GM06990 (cell line): ENCODE results near the gene GALNT12.

Experiments
- DNase-seq: peaks from one replicate; pipeline ENCODE4 v3.0.0-alpha.2; 2011; ENCODE audit not compliant: insufficient read length; ENCODE audit errors: extremely low read depth
- H3K27me3 ChIP-seq: replicated peaks from 2 replicates; pipeline ENCODE4 v1.6.0; 2011; ENCODE audit warnings: low read length; ENCODE audit not compliant: control insufficient read depth, insufficient read depth
- H3K36me3 ChIP-seq: 2 replicates; pipeline ENCODE4 v1.5.1; 2011; ENCODE audit warnings: low read length; ENCODE audit not compliant: control insufficient read depth, insufficient read depth
- H3K4me3 ChIP-seq: replicated peaks from 2 replicates; pipeline ENCODE4 v1.5.1; 2011; ENCODE audit warnings: low read depth, mild to moderate bottlenecking, control low read depth, low read length
- TF ChIP-seq, protein P1 (sequence below): IDR thresholded peaks from 2 replicates; pipeline ENCODE4 v1.5.1; 2011; ENCODE audit warnings: low read length, control low read depth, mild to moderate bottlenecking, inconsistent platforms; ENCODE audit not compliant: insufficient read depth, poor library complexity, severe bottlenecking

The GALNT12 gene

DNA sequence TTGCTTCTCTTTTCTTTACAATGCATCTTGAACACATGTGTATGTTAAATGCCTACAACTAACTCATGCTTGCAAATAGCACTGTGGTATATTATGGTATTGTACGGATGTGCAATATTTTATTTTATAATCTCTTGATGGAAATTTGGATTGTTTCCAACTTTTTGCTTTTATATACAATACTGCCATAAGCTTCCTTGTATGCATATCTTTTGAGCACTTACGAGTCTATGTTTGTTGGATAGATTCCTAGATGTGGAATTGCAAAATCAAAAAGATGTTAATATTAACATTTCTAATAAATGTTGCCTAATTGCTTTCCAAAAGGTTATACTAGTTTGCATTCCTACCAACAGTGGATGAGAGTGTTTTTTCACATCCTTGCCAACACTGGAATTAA lies 3.4 kb upstream of the GALNT12 start:
- TF ChIP-seq, protein P1, sequence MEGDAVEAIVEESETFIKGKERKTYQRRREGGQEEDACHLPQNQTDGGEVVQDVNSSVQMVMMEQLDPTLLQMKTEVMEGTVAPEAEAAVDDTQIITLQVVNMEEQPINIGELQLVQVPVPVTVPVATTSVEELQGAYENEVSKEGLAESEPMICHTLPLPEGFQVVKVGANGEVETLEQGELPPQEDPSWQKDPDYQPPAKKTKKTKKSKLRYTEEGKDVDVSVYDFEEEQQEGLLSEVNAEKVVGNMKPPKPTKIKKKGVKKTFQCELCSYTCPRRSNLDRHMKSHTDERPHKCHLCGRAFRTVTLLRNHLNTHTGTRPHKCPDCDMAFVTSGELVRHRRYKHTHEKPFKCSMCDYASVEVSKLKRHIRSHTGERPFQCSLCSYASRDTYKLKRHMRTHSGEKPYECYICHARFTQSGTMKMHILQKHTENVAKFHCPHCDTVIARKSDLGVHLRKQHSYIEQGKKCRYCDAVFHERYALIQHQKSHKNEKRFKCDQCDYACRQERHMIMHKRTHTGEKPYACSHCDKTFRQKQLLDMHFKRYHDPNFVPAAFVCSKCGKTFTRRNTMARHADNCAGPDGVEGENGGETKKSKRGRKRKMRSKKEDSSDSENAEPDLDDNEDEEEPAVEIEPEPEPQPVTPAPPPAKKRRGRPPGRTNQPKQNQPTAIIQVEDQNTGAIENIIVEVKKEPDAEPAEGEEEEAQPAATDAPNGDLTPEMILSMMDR = no peak
- no peak overlapping the region for H3K4me3 ChIP-seq
- no peaks in the 10 kb centered on the region for H3K36me3 ChIP-seq
- no peaks in the 10 kb centered on the region; the same call in none of the 2 replicates for H3K27me3 ChIP-seq
- DNase-seq = no peak

GRCh38 chr9:98805506-98806272 lies 1.8 kb upstream of the GALNT12 start:
- DNase-seq = no peak

GRCh38 chr9:98806394-98807035 lies 955 bp upstream of the GALNT12 start:
- no peak for DNase-seq
- Histone ChIP-seq H3K27me3 (no peaks in the 10 kb centered on the region; the same call in none of the 2 replicates), H3K4me3 (no peak overlapping the region), H3K36me3 (no peaks in the 10 kb centered on the region)
- TF ChIP-seq, protein P1 = no peak

More at GRCh38 chr9:98805506-98806272, 1.8 kb upstream of the GALNT12 start:
- TF ChIP-seq, protein P1 = no peak
- Histone ChIP-seq H3K36me3 (no peaks in the 10 kb centered on the region), H3K27me3 (no peaks in the 10 kb centered on the region; the same call in none of the 2 replicates), H3K4me3 (no peak overlapping the region)

DNA sequence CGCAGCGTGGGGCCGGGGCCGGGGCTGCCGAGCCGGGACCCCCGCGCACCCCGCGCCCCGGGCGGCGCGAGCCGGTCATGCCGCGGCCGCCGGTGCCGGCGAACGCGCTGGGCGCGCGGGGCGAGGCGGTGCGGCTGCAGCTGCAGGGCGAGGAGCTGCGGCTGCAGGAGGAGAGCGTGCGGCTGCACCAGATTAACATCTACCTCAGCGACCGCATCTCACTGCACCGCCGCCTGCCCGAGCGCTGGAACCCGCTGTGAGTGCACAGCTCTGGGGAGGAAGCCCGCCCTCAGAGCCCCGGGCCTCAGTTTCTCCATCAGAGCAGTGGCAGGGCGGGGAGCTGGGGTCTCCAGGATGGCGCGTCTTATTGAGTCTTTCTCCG lies 335 bp downstream of the GALNT12 start:
- TF ChIP-seq, protein P1 = no peak
- Histone ChIP-seq H3K36me3 (no peaks in the 10 kb centered on the region), H3K4me3 (peak overlapping the region; percentile 63), H3K27me3 (no peaks in the 10 kb centered on the region; the same call in none of the 2 replicates)
- DNase-seq = no peak

- H3K36me3 ChIP-seq = no peaks in the 10 kb centered on the region
- peak overlapping the region; percentile 63 for H3K4me3 ChIP-seq
- TF ChIP-seq, protein P1 = no peak
- no peaks in the 10 kb centered on the region; the same call in none of the 2 replicates for H3K27me3 ChIP-seq
- DNase-seq = no peak
Observed at GRCh38 chr9:98808411-98808815, 943 bp downstream of the GALNT12 start.
